GM04504 (cell line): ENCODE measurements around the gene SERINC1.

Experiments
- DNase-seq: peaks from one replicate; pipeline ENCODE4 v3.0.0-alpha.2; 2012; ENCODE audit warnings: low read depth

The SERINC1 gene

DNA sequence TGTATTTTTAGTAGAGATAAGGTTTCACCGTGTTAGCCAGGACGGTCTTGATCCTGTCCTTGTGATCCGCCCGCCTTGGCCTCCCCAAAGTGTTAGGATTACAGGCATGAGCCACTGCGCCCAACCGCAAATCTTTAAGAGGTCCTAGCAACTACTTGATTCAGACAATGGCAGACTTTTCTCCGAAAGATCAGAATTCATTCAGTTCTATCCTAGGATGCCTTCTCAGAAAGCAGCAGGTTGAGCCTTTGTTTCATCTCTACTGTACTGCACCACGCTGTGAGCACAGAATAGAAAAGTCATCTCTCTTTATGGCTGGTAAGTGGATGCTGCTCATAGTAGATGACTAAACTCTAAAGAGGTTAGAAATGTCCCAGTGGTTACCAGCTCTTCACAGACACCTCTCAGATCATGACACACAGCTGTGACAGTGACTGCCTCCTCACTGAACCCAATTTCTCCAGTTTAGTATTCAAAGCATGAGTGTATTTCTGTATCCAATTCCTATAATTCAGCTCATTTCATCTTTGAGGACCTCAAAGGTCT, 78.2 kb downstream of the SERINC1 start:
- no peak for DNase-seq
